ENCODE data around the gene CD44. TPM values are rescaled to one million over a fixed set of nuclear protein-coding genes. Genes with fewer than 3 reads are reported as not detected.
"Not testable (repeated sequence)": the region's sequence is repeated elsewhere in the genome, so short reads cannot be mapped to it uniquely, and the experiment has no call there.

The CD44 gene
- total RNA-seq, 2 donors from 2014 or later: 385 to 504 TPM

GRCh38 chr11:35208795-35209194, 69.8 kb downstream of the CD44 start:
- H3K4me1 Mint-ChIP-seq (ENCODE audit: low read depth): peaks cover 25% of the 10 kb centered on the region
- DNase-seq (no peak), ATAC-seq (replicated peaks in 1 of 2) (no peak)
- no peaks in the 10 kb centered on the region for H3K27me3 Mint-ChIP-seq (ENCODE audit: low read depth)
- H3K4me3 Mint-ChIP-seq: no peak overlapping the region
- H3K9me3 Mint-ChIP-seq: peaks cover 7 to 11% of the 10 kb centered on the region in 2 donors
- peak overlapping the region; percentile 24 for H3K27ac Mint-ChIP-seq
- H3K36me3 Mint-ChIP-seq (ENCODE audit: insufficient read depth in 2 of 2): peaks cover 41 to 78% of the 10 kb centered on the region in 2 donors

- no peak overlapping the region for H3K4me3 Mint-ChIP-seq
- H3K9me3 Mint-ChIP-seq: peaks cover 5 to 11% of the 10 kb centered on the region in 2 donors
- H3K4me1 Mint-ChIP-seq (ENCODE audit: low read depth): peaks cover 43% of the 10 kb centered on the region
- peaks cover 38 to 62% of the 10 kb centered on the region in 2 donors for H3K36me3 Mint-ChIP-seq (ENCODE audit: insufficient read depth in 2 of 2)
- H3K27ac Mint-ChIP-seq: peak overlapping the region; percentile 89
- H3K27me3 Mint-ChIP-seq (ENCODE audit: low read depth): no peaks in the 10 kb centered on the region
- no peak for DNase-seq
- ATAC-seq (replicated peaks in 1 of 2): no peak
Observed at GRCh38 chr11:35210876-35211546, 72.0 kb downstream of the CD44 start.

GRCh38 chr11:35211952-35212351, 73.0 kb downstream of the CD44 start:
- Mint-ChIP-seq H3K27ac (peak overlapping the region; percentile 68), H3K27me3 (ENCODE audit: low read depth) (no peaks in the 10 kb centered on the region), H3K4me3 (no peak overlapping the region), H3K4me1 (ENCODE audit: low read depth) (peaks cover 52% of the 10 kb centered on the region), H3K9me3 (peaks cover 5 to 11% of the 10 kb centered on the region in 2 donors), H3K36me3 (ENCODE audit: insufficient read depth in 2 of 2) (peaks cover 39 to 58% of the 10 kb centered on the region in 2 donors)
- DNase-seq: no peak
- ATAC-seq (replicated peaks in 1 of 2): no peak

- Mint-ChIP-seq H3K27ac (peak overlapping the region; percentile 90), H3K4me3 (peak overlapping the region; percentile 37 to 72), H3K4me1 (ENCODE audit: low read depth) (peaks cover 59% of the 10 kb centered on the region), H3K9me3 (peaks cover 0 to 9% of the 10 kb centered on the region in 2 donors), H3K36me3 (ENCODE audit: insufficient read depth in 2 of 2) (peaks cover 33 to 36% of the 10 kb centered on the region in 2 donors), H3K27me3 (ENCODE audit: low read depth) (no peaks in the 10 kb centered on the region)
- DNase-seq (no peak), ATAC-seq (replicated peaks in 1 of 2) (no peak)
Observed at GRCh38 chr11:35214226-35214770, 75.3 kb downstream of the CD44 start.

GRCh38 chr11:35214792-35215193, 75.8 kb downstream of the CD44 start:
- H3K9me3 Mint-ChIP-seq: peaks cover 0 to 8% of the 10 kb centered on the region in 2 donors
- H3K4me1 Mint-ChIP-seq (ENCODE audit: low read depth): peaks cover 59% of the 10 kb centered on the region
- peaks cover 32 to 36% of the 10 kb centered on the region in 2 donors for H3K36me3 Mint-ChIP-seq (ENCODE audit: insufficient read depth in 2 of 2)
- H3K27ac Mint-ChIP-seq: peak overlapping the region; percentile 90
- ATAC-seq (replicated peaks in 1 of 2) (peak; percentile 89 to 93), DNase-seq (peak; percentile 55 to 62)
- H3K4me3 Mint-ChIP-seq: peak overlapping the region; percentile 37 to 72
- no peaks in the 10 kb centered on the region for H3K27me3 Mint-ChIP-seq (ENCODE audit: low read depth)

GRCh38 chr11:35215945-35216344, 77.0 kb downstream of the CD44 start:
- Mint-ChIP-seq H3K27me3 (ENCODE audit: low read depth) (no peaks in the 10 kb centered on the region), H3K36me3 (ENCODE audit: insufficient read depth in 2 of 2) (peaks cover 25 to 34% of the 10 kb centered on the region in 2 donors), H3K4me1 (ENCODE audit: low read depth) (peaks cover 53% of the 10 kb centered on the region), H3K27ac (peak overlapping the region; percentile 83), H3K9me3 (peaks cover 0 to 4% of the 10 kb centered on the region in 2 donors), H3K4me3 (peak overlapping the region in 1 of 2 donors; percentile 22)
- no peak for DNase-seq
- no peak for ATAC-seq (replicated peaks in 1 of 2)

- Mint-ChIP-seq H3K4me3 (peak overlapping the region; percentile 25 to 47), H3K36me3 (ENCODE audit: insufficient read depth in 2 of 2) (peaks cover 19 to 33% of the 10 kb centered on the region in 2 donors), H3K27ac (peak overlapping the region; percentile 69), H3K9me3 (peaks cover 0 to 2% of the 10 kb centered on the region in 2 donors), H3K4me1 (ENCODE audit: low read depth) (peaks cover 47% of the 10 kb centered on the region), H3K27me3 (ENCODE audit: low read depth) (no peaks in the 10 kb centered on the region)
- ATAC-seq (replicated peaks in 1 of 2) (peak; percentile 29 to 36), DNase-seq (no peak)
Observed at GRCh38 chr11:35216962-35217678, 78.1 kb downstream of the CD44 start.

- H3K27ac Mint-ChIP-seq: peak overlapping the region; percentile 69
- H3K4me3 Mint-ChIP-seq: no peak overlapping the region
- no peak for ATAC-seq (replicated peaks in 1 of 2)
- no peaks in the 10 kb centered on the region for H3K27me3 Mint-ChIP-seq (ENCODE audit: low read depth)
- peaks cover 37% of the 10 kb centered on the region for H3K4me1 Mint-ChIP-seq (ENCODE audit: low read depth)
- H3K36me3 Mint-ChIP-seq (ENCODE audit: insufficient read depth in 2 of 2): peaks cover 19 to 34% of the 10 kb centered on the region in 2 donors
- no peak for DNase-seq
- H3K9me3 Mint-ChIP-seq: no peaks in the 10 kb centered on the region
Observed at GRCh38 chr11:35218956-35219355, 80.0 kb downstream of the CD44 start.

GRCh38 chr11:35223371-35223796, 84.4 kb downstream of the CD44 start:
- H3K36me3 Mint-ChIP-seq (ENCODE audit: insufficient read depth in 2 of 2): peaks cover 8 to 52% of the 10 kb centered on the region in 2 donors

GRCh38 chr11:35223991-35224390, 85.0 kb downstream of the CD44 start:
- DNase-seq: no peak
- Mint-ChIP-seq H3K4me1 (ENCODE audit: low read depth) (no peaks in the 10 kb centered on the region), H3K4me3 (no peak overlapping the region), H3K9me3 (no peaks in the 10 kb centered on the region), H3K27ac (peak overlapping the region; percentile 81), H3K36me3 (ENCODE audit: insufficient read depth in 2 of 2) (peaks cover 8 to 55% of the 10 kb centered on the region in 2 donors), H3K27me3 (ENCODE audit: low read depth) (no peaks in the 10 kb centered on the region)
- ATAC-seq (replicated peaks in 1 of 2): no peak

More at GRCh38 chr11:35223371-35223796, 84.4 kb downstream of the CD44 start:
- no peaks in the 10 kb centered on the region for H3K4me1 Mint-ChIP-seq (ENCODE audit: low read depth)
- no peak for DNase-seq
- no peak overlapping the region for H3K4me3 Mint-ChIP-seq
- H3K9me3 Mint-ChIP-seq: no peaks in the 10 kb centered on the region
- H3K27me3 Mint-ChIP-seq (ENCODE audit: low read depth): no peaks in the 10 kb centered on the region
- peak overlapping the region; percentile 81 for H3K27ac Mint-ChIP-seq
- ATAC-seq (replicated peaks in 1 of 2): no peak

- no peak overlapping the region for H3K4me3 Mint-ChIP-seq
Observed at GRCh38 chr11:35225946-35226520, 87.1 kb downstream of the CD44 start.

GRCh38 chr11:35226756-35227155, 87.8 kb downstream of the CD44 start:
- not testable (repeated sequence) for H3K4me3 Mint-ChIP-seq; ATAC-seq (replicated peaks in 1 of 2); H3K27me3 Mint-ChIP-seq (ENCODE audit: low read depth); H3K4me1 Mint-ChIP-seq (ENCODE audit: low read depth); DNase-seq; H3K9me3 Mint-ChIP-seq
- Mint-ChIP-seq H3K27ac (peak overlapping the region; percentile 50), H3K36me3 (ENCODE audit: insufficient read depth in 2 of 2) (peaks cover 15 to 64% of the 10 kb centered on the region in 2 donors)

More at GRCh38 chr11:35225946-35226520, 87.1 kb downstream of the CD44 start:
- Mint-ChIP-seq H3K4me1 (ENCODE audit: low read depth) (no peaks in the 10 kb centered on the region), H3K27ac (peak overlapping the region; percentile 41), H3K27me3 (ENCODE audit: low read depth) (no peaks in the 10 kb centered on the region), H3K36me3 (ENCODE audit: insufficient read depth in 2 of 2) (peaks cover 14 to 59% of the 10 kb centered on the region in 2 donors), H3K9me3 (no peaks in the 10 kb centered on the region)
- DNase-seq (no peak), ATAC-seq (replicated peaks in 1 of 2) (no peak)

Data from activated T-cell treated with anti-CD3 and anti-CD28 coated beads, Interleukin-2, amount 50 U/mL, for 72 hours (primary cell).